Activated T-cell treated with anti-CD3 and anti-CD28 coated beads, Interleukin-2, amount 50 U/mL, for 48 hours (primary cell): ENCODE measurements around the gene UNC45A.
"Not testable (repeated sequence)": the region's sequence is repeated elsewhere in the genome, so short reads cannot be mapped to it uniquely, and the experiment has no call there.

Source experiments
- DNase-seq, 2 experiments: peaks; one replicate each; pipeline ENCODE4 v3.0.0-alpha.2; 2020

Gene UNC45A

GRCh38 chr15:90934949-90935751 lies at the start of gene UNC45A:
Gene UNC45A (plus strand): TSS chr15:90935285. CDS start chr15:90935325, 40 bp downstream.
- peak; percentile 98 for DNase-seq

GRCh38 chr15:90885432-90886290 lies 49.4 kb upstream of the UNC45A start:
- peak; percentile 89 to 90 for DNase-seq

GRCh38 chr15:90886291-90886614 lies 48.8 kb upstream of the UNC45A start:
- no peak for DNase-seq

- no peak for DNase-seq
These were observed 48.0 kb upstream of the UNC45A start for GRCh38 chr15:90887037-90887481.

- no peak for DNase-seq
These were observed 45.8 kb upstream of the UNC45A start for GRCh38 chr15:90889313-90889730.

- DNase-seq, result no peak
These were observed 45.2 kb upstream of the UNC45A start for GRCh38 chr15:90889736-90890456.

GRCh38 chr15:90890839-90891238 lies 44.2 kb upstream of the UNC45A start:
- DNase-seq, result no peak

GRCh38 chr15:90891346-90891949 lies 43.6 kb upstream of the UNC45A start:
- DNase-seq, result no peak

GRCh38 chr15:90892023-90892422 lies 43.1 kb upstream of the UNC45A start:
- no peak for DNase-seq

- DNase-seq, result no peak
These were observed 42.4 kb upstream of the UNC45A start for GRCh38 chr15:90892498-90893174.

- DNase-seq, result no peak
These were observed 41.7 kb upstream of the UNC45A start for GRCh38 chr15:90893175-90894090.

- no peak for DNase-seq
These were observed 39.4 kb upstream of the UNC45A start for GRCh38 chr15:90895571-90896117.

GRCh38 chr15:90897131-90897655 lies 37.9 kb upstream of the UNC45A start:
- not testable (repeated sequence) for DNase-seq

- no peak for DNase-seq
These were observed 33.7 kb upstream of the UNC45A start for GRCh38 chr15:90901175-90902039.

GRCh38 chr15:90902040-90902839 lies 32.8 kb upstream of the UNC45A start:
- peak; percentile 82 to 86 for DNase-seq

GRCh38 chr15:90902840-90903732 lies 32.0 kb upstream of the UNC45A start, which contains the start of gene MAN2A2:
Gene MAN2A2 (plus strand): TSS chr15:90903302. CDS start chr15:90904208, 906 bp downstream.
- DNase-seq, result peak; percentile 86 to 89
